CD4-positive, alpha-beta T cell treated with Interleukin-10 for 1 hour (primary cell): ENCODE results near the gene NRIP3.
"Not testable (repeated sequence)": the region's sequence is repeated elsewhere in the genome, so short reads cannot be mapped to it uniquely, and the experiment has no call there.

Experiments
- DNase-seq: peaks from one replicate; pipeline ENCODE4 v3.0.0-alpha.2; 2020

Gene NRIP3

DNA sequence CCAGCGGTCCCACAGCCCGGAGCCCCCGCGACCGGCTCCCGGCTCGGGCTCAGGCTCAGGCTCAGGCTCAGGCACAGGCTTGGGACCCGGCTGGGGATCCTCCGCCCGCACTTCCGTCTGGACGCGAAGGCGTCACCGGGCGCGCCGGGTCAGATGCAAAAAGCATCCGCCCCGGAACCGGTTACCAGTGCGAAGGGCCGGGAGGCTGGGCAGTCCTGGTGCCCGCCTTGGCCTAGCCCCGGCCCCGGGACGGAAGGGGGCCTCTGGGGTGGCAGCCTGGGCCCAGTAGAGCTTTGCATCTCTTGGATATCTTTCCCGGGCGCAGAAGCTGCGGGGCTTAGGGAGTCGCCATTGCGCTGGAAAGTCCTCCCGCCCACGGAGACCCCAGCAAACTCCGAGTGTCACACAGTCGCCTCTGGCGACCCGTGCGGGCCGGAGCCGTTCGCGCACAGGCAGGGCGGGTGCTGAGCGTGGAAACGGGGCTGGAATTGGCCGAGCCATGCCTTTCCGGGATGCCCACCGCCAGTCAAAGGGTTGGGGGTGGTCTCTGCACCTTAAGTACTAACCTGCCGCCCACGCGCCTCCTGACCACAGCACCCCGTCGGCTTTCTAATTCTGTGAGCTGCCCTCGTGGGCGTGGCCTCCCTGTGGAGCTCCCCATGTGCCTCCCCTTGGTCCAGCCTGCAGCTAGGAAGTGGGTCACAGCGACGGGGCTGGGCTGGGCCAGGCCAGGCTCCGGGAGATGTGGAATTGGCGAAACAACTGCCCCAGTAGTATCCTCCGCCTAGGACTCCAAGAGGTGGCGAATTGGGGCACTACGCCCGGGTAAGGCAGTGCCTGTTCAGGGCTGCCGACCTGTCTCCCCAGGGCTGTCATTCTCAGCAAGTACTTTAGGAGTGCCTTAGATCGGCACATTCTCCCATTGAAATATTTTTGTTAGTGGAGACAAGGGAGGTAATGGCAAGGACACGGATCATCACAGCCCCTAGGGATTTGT is 39.2 kb downstream of the NRIP3 start, which contains the start of gene TMEM9B:
Gene TMEM9B, minus strand, starts transcription at position 119 of the 997 bp plus-strand sequence. CDS start 129 bp downstream, outside the sequence.
- peak; percentile 77 for DNase-seq

DNA sequence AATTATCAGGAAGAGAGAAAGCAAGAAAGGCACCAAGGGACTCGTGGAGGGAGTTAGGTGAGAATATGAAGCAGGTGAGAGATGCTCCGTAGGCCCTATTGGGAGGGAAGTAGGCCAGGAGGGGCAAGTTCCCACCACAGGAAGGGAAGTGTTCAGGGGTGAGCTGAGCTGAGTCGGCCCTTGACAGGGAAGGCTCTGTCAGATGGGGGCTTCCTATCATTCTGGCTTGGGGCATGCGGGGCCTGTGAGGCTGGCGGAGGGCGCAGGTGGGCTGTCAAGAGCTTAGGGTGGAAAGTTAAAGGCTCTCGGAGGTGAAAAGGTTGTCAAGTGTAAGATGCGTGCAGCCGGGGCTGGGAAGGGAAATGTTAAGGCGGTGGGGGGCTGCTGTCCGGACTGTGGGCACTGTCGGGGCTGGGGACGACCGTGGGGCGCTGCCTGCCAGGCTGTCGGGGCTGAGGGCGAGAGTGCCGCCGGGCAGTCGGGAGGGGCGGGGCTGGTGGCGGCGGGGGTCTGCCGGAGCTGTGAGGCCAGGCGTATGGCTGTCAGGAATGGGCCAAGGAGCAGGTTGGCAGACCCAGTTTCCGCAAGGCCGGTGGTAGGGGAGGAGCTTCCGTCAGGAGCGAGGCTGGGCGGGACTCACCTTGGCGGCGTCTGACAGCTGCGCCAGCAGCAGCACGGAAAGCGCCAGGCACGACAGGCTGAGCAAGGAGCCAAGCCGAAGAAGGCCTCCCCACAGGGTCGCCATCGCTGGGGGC is 40.1 kb downstream of the NRIP3 start:
- DNase-seq: peak; percentile 79

DNA sequence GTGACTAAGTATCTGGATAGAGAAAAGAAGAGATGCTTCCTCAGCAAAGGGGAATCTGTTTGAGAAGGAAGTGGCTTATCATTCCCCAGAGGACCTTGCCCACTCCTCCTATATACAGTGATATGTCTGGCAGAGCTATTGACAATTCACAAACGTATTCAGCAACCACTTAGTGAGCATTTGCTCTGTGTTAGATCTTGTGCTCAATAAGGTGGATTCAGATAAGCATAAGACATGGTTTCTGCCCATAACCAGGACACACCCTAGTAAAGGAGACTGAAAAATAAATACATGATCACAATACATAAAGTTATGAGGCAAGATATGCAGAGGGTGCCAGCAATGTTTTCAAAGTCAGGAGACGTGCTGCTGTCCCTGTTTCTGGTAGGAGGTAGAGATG is 41.0 kb downstream of the NRIP3 start:
- DNase-seq: no peak

DNA sequence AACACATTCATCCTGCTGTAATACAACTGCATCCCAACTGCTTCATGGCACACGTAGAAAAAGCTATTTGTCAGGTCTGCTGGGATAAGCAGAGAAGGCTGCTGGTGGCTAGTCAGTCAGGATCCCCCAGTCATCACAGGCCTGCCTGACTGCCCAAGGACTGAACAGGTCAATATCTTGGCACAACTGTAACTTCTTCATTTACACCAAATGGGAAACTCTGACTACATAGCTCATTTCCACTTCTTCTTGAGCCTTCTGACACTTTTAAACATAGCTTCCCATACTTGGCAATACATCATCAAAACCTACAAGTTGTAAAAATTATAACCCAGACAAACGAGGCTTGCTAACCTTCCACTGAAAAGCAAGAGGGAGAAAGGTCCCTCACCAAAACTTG is 42.4 kb downstream of the NRIP3 start:
- no peak for DNase-seq

DNA sequence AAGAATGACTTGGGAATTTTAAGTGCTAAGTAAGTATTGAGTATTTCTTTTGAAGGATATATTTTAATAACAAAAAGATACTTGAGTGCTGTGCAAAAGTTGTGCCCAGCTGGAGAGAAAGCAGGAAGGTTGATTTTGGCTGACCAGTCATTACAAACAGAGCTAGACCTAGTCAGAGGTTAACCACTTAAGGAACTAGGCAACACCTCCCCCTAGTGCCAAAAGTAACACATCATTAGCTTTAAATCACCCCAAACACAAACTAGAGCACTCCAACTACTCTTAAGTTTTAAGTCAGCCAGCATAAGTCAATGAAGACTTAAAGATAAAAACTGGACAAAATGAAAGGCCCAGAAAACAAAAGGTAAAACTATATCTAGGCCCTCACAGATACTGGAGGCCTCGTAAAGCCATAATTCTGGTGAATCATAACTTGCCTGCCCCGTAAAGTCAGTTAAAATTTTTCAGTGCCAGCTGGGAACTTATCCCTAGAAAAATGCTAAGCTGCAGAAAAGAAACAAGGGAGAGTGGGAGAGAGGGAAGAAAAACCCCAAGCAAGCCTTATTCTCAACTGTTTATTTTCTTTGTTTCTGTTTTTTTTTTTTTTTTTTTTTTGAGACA is 44.1 kb downstream of the NRIP3 start:
- DNase-seq: peak; percentile 59

DNA sequence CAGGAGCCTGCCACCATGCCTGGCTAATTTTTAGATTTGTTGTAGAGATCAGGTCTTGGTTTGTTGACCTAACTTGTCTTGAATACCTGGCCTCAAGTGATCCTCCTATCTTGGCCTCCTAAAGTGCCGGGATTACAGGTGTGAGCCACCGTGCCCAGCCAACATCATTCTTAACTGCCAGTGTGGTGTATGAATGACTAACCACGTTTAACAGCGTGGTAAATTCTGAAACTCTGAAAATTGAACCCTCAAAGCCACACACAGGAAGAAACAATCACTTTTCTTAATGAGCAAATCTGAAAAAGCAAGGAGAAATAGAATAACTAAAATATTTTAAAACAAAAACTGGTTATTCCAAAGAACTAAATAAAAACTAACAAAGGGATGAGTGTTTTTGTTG is 46.9 kb downstream of the NRIP3 start:
- no peak for DNase-seq

DNA sequence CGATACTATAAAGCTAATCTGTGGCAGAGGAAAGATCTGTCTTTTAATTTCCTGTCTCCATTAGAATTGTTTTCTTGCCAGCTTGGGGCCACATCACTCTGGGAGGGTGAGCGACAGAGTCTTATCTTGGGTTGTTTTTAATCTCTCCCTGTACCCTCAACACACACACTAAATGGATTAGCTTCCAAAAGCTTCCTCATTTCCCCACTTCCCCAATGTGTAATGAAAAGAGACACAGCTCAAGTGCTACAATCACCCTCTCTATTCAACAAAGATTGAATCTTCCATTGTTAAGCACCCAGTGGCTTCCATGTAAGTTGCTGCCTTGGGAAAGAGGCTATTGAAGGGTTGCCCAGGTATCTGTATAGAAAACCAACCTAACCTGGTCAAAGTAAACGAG is 54.9 kb downstream of the NRIP3 start:
- DNase-seq: no peak

DNA sequence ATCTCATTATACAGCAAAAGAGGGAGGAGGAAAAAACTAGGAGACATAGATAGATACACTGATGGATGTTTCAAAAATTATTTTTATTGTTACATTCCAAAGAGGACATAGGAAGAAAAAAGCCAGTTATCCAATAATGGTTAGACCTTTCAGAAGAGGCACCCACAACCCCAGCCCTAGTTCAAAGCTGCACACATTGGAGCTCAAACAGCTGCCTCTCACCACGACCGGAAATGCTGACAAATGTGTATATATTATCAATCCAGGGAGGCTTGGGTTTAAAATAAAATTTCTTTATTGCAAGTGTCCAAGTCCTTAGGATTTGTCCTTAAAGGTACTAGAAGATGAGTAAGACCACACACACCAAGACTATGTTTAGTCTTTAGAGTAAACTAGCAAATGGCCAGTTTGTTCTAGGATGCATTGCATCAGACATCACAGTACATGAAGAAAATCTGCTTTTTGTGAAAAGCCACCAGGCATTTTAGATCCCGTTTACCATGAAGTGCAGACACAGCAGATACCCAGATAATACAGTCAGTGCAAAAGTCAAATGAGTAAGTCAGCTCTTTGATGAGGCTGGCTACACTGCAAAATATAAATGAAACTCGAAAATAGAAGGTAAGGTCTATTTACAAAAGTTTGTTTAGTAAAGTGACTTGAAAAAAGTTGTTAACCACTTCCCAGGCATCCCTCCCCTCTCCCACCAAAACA is 56.4 kb downstream of the NRIP3 start:
- no peak for DNase-seq

DNA sequence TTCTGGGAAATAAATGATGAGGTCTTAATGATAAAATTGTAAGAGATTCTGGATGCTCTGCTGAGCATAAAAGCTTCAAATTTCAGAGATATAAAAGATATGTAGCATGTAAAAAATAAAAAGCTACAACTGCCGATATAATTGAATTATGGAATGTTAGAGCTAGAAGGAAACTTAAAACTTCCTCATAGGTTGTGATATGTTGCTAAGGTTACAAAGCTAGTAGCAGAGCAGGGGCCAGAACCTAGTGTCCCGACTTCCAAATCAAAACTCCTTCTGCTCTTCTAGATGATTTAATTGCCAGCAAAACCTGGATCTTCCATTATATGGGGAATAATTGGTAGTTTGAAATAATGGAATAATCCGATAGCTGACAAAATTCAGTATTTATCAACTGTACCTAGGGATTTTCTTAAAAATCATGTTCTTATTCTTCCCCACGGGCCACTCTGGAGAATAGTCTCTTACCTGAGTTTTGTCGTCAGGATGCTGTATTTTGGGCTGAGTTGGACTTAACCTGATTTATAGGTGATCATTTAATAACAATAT is 61.2 kb downstream of the NRIP3 start, which contains the start of gene ASCL3:
Gene ASCL3, minus strand, starts transcription at position 499 of the 549 bp plus-strand sequence. CDS start 4,855 bp downstream, outside the sequence.
- no peak for DNase-seq

DNA sequence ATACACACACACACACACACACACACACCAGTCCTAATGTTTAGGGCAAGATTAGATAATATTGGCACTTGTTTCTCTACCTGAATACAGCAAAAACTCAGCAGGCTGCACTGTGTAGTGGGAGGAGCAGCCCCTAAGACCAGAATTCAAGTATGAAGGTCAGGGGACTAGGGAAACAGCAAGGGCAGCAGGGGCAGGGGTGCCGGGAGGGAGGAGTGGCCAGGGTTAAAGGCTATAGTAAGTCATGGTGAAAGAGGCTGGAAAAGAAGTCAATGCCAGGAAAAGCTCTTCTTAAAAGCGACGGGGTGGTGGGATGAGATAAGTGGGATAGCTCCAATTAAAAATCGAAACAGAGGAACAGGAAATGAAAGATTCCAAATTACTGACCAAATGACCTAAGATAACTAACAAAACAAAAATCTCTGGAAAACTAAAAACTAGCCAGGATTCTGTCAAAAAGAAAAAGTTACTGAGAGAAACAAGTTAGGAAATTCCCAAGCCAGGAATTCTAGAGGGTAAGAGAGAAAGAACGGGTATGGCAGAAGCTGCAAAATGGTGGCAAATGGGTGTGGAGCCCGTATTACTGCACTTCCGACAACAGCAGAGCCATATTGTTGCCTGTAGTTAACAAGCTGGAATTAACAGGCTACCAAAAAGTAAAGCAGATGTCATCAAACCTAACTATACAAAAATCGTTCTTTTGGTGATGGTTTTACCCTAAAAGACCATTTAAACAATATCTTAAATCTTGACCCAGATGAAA is 62.3 kb downstream of the NRIP3 start:
- no peak for DNase-seq

DNA sequence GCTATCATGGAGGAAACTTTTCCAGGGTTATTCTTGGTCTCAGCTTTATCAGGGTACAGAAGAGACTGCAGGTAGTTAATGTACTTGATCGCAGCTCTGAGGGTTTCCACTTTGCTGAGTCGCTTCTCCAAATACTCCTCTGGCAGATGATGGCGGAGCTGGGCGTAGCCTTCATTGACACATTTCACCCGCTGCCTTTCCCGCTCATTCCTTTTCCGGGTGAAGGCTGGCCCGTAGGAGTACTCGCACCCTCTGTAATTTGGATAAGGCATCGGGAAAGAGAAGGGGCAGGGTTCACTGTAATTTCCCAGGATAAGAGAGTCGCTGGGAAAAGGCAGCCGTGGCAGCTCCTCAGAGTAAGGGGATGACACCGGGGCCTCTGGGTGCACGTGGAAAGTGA is 66.1 kb downstream of the NRIP3 start:
- DNase-seq: no peak

DNA sequence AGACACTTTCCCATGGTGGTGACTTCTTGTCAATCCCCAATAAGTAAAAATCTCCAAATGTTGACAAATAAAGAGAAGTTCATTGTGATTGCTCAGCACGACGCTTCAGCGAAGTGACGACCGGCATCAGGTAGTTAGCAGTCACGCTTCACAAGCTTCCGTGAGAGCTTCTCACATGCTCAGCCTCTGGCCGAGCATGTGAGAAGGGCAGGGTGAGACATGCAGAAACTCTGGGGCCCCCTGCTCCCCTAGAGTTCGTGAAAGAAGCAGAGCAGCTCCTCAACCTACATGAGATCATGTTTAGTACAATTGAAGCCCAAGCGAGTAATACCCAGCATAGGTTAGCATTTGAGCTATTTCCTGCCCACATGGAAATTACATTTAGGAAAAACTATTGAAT is 66.6 kb downstream of the NRIP3 start:
- no peak for DNase-seq

DNA sequence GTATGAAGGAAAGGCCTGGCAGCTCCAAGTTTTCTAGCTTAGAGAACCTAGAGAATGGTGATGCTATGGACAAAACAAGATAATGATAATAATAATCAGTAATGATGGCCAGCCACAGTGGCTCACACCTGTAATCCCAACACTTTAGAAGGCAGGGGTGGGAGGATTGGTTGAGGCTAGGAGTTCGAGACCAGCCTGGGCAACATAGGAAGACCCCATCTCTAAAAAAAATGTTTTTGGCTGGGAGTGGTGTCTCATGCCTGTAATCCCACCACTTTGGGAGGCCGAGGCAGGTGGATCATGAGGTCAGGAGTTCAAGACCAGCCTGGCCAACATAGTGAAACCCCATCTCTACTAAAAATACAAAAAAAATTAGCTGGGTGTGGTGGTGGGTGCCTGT is 68.0 kb downstream of the NRIP3 start:
- not testable (repeated sequence) for DNase-seq

DNA sequence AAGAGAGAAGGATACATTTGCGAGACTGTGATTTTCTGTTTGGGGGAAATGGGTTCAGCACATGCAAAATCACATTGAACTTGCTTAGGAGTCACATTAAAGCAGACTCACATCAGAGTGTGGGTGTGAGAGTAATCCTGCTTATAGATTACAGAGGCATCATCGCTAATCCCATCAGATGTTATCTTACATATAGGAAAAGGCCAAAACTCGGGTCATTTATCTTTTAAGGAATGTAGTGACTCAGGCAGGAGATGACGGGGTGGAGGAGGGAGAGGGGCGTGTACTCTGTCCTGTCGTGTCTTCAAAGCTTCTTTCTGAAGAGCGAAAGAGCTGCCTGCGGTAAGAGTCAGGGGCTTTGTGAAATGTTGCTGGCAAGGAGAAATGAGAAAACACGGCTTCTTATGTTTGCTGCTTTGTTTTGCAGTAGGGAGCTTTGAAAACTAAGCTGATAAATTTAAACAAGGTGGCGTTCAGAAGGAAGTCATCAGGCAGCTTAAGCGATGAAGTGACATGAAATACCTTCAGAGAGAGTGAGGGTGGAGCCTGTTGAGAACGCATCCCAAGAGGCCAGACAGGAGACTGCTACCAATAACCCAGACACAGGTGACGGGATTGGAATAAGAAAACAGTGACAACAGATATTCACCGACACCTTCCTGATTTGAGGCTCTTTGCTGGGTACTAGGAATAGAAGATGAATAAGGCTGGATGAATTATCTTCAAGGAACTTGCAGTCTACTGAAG is 68.9 kb downstream of the NRIP3 start:
- no peak for DNase-seq

DNA sequence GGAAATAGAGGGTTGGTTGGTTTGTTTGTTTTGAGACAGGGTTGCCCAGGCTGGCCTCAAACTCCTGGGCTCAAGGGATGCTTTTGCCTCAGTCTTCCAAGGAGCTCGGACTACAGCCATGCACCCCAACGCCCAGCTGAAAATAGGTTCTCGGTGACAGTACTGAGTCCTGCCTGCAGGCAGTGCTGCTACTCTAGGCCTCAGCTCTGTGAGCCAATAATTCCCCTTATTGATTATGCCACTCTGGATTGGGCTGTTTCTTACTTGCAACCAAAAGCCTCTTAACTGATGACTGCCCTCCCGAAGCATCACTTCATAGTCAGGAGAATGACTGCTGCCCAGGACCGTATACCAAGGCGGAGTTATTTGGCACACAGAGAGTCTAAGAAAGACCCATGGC is 69.9 kb downstream of the NRIP3 start:
- DNase-seq: no peak

DNA sequence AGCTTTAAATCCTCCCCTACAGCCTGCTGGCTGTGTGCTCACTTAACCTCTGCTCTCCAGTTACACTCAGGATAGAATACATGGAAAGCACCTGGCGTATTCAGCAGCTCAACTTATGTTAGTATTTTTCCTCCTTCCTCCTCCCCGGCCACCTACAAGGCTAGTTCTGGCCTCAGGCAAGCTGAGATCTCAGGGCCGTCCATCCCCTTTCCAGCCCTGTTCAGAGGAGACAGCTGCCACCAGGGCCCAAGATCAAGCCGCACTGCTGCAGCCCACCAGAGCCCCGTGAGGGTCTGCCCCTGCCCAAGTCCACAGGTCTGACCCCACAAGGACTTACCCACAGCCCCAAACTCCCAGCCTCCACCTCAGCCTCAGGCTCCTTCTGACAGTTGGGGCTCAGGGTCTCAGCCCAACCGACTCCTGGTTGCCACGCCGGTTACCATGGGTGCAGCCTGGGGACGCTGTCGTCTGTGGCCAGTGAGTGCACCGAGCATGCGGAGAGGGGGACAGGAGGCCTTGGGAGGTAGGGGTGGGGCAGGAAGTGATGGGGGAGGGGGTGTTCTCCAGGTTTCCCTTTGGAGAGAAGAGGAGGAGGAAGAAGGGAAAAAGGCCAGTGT is 71.1 kb downstream of the NRIP3 start, which contains the start of gene C11orf16:
Gene C11orf16, minus strand, starts transcription at position 384 of the 617 bp plus-strand sequence. CDS start 639 bp downstream, outside the sequence.
- DNase-seq: no peak
